Karpas-422 (cell line): ENCODE data around the gene FNDC3B. TPM values are rescaled to one million over a fixed set of nuclear protein-coding genes. Genes with fewer than 3 reads are reported as not detected.

ENCODE experiments used
- DNase-seq: peaks from one replicate; pipeline ENCODE4 v3.0.0-alpha.2; 2015
- H2AFZ ChIP-seq: fragments of 200-600 bp; sonication (generic); 2 replicates; pipeline ENCODE4 v1.6.1; 2014; ENCODE audit warnings: antibody characterized with exemption, low read length, mixed read lengths
- H3K27ac ChIP-seq: fragments of 200-600 bp; sonication (generic); 2 replicates; pipeline ENCODE4 v1.5.1; 2014; ENCODE audit warnings: mild to moderate bottlenecking, low read length, moderate library complexity
- H3K27me3 ChIP-seq: fragments of 200-600 bp; sonication (generic); 2 replicates; pipeline ENCODE4 v1.6.1; 2014; ENCODE audit warnings: low read length, mixed read lengths
- H3K36me3 ChIP-seq: fragments of 200-600 bp; sonication (generic); 2 replicates; pipeline ENCODE4 v1.6.1; 2014; ENCODE audit warnings: low read length, mixed read lengths; ENCODE audit not compliant: insufficient read depth
- H3K4me1 ChIP-seq: fragments of 200-600 bp; sonication (generic); 2 replicates; pipeline ENCODE4 v1.6.1; 2014; ENCODE audit warnings: mild to moderate bottlenecking, low read length, mixed read lengths
- H3K4me2 ChIP-seq: fragments of 200-600 bp; sonication (generic); 2 replicates; pipeline ENCODE4 v1.6.1; 2014; ENCODE audit warnings: low read length, low read depth, mild to moderate bottlenecking; ENCODE audit not compliant: poor library complexity, severe bottlenecking
- H3K4me3 ChIP-seq: fragments of 200-600 bp; sonication (generic); 2 replicates; pipeline ENCODE4 v1.5.1; 2014; ENCODE audit warnings: mild to moderate bottlenecking, antibody characterized with exemption, low read length, mixed read lengths
- H3K79me2 ChIP-seq: fragments of 200-600 bp; sonication (generic); 2 replicates; pipeline ENCODE4 v1.6.1; 2014; ENCODE audit warnings: mild to moderate bottlenecking, low read length, mixed read lengths
- H3K9ac ChIP-seq: fragments of 200-600 bp; sonication (generic); 2 replicates; pipeline ENCODE4 v1.6.0; 2014; ENCODE audit warnings: low read length
- H3K9me2 ChIP-seq: fragments of 200-600 bp; sonication (generic), shearing (Covaris generic); replicated peaks from 2 replicates; pipeline ENCODE4 v1.6.0; 2014; ENCODE audit warnings: mild to moderate bottlenecking, low read length, moderate library complexity; ENCODE audit not compliant: insufficient read depth
- H3K9me3 ChIP-seq: fragments of 300-700, 200-600 bp; sonication (generic); 2 replicates; pipeline ENCODE4 v1.6.1; 2014; ENCODE audit warnings: low read length, mixed read lengths
- H4K20me1 ChIP-seq: fragments of 200-600 bp; sonication (generic); 2 replicates; pipeline ENCODE4 v1.6.1; 2014; ENCODE audit warnings: mild to moderate bottlenecking, antibody characterized with exemption, low read length, low read depth; ENCODE audit not compliant: insufficient read depth
- total RNA-seq: library from RNA; depleted of rRNA; stranded (reverse); fragments of >200 nt; shearing (Covaris generic); gene quantifications from 2 replicates; pipeline ENCODE4 v1.2.3, GENCODE V29; 2014; ENCODE audit warnings: low replicate concordance

Gene FNDC3B
- total RNA-seq, 1 experiment from 2014 or later, result 2.6 TPM

DNA sequence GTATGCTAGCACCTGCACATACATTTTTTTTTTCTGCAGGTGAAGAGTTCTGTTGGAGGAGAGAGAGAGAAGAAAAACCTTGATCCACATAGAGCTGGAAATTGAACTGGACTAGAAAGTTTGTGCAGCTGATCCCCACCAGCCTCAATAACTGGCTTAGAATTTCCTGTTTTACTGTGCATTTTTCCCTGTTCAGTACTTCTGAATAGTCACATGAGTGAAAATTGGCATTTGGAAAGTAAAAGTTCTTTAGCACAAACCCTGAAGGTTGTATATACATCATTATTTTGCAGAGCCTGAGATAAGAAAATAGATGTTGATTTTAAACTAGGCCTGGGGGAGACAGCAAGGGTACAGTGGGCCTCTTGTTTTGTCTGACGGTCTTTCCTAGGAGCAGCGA, 366.5 kb downstream of the FNDC3B start:
- Histone ChIP-seq H3K9me2 (no peaks in the 10 kb centered on the region), H3K4me2 (no peak overlapping the region), H3K27me3 (no peaks in the 10 kb centered on the region), H4K20me1 (no peaks in the 10 kb centered on the region), H3K79me2 (no peaks in the 10 kb centered on the region), H3K9me3 (no peaks in the 10 kb centered on the region), H3K9ac (no peak overlapping the region), H3K27ac (no peak overlapping the region), H3K4me3 (no peak overlapping the region), H3K36me3 (no peaks in the 10 kb centered on the region), H2AFZ (no peak overlapping the region), H3K4me1 (no peaks in the 10 kb centered on the region)
- DNase-seq, result no peak

- no peak overlapping the region for H3K4me3 ChIP-seq
- DNase-seq, result no peak
- no peaks in the 10 kb centered on the region for H3K9me3 ChIP-seq
- no peaks in the 10 kb centered on the region for H3K79me2 ChIP-seq
- H3K27me3 ChIP-seq, result no peaks in the 10 kb centered on the region
- no peaks in the 10 kb centered on the region for H3K4me1 ChIP-seq
- no peak overlapping the region for H3K4me2 ChIP-seq
- H4K20me1 ChIP-seq, result no peaks in the 10 kb centered on the region
- H3K9ac ChIP-seq, result no peak overlapping the region
- no peak overlapping the region for H3K27ac ChIP-seq
- no peaks in the 10 kb centered on the region for H3K36me3 ChIP-seq
- H3K9me2 ChIP-seq, result no peaks in the 10 kb centered on the region
- no peak overlapping the region for H2AFZ ChIP-seq
These were observed 368.5 kb downstream of the FNDC3B start for GRCh38 chr3:172407872-172408271.

DNA sequence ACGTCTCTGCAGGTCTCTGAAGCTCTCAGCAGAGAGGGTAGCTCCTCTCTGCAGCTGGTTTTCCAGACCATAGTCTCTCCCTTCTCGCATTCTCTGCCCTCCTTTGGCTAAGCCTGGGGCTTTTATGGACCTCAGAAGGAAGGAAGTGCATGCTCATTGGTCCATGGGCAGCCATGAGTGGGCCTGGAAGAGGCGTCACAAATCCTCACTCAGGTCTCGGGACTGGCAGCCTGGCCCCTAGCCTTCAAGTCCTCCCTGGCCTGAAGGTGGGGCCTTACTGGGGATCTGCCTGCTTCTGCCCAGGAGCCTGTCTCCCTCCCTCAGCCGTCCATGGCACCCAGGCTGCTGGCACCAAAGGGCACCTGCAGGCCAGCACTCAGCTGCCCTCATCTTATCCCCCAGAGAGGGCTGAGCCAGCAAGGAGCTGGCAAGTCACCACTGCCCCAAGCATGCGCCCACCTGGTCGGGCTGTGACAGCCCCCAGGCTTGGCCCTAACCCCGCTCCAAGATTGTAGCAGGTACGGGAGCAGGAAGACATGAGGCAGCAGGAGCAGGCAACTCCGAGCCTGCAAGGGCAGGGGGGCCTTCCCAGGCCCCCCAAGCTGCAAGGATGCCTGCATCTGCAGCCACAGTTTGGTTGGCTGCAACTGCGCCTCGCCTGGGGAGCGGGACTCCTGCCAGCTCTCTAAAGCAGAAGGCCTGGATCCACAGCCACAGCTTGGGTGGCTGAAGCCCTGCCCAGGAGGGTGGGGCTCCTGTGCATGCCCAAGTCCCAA, 371.5 kb downstream of the FNDC3B start:
- H3K36me3 ChIP-seq, result no peaks in the 10 kb centered on the region

DNA sequence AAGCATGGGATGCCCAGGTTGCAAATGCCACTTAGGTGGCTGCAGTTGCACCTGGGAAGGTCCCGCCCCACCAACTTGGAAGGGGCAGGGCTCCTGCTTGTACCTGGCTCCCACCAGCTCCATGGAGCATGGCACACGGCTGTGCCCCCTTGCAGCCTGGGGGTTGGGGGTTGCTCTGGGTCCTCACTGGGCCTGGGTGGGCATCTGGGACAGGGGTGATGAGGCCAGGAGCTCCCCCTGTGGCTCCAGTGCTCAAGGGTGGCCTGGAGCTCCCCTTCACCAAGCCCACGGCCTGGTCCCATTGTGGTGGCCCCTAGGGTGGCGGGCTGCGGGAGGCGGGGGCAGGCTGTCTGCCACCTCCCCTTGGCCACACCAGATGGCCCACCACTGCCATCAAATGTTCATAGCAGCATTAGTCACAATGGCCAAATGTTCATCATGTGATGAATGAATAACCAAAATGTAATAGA, 372.1 kb downstream of the FNDC3B start:
- no peaks in the 10 kb centered on the region for H3K9me3 ChIP-seq
- no peak overlapping the region for H2AFZ ChIP-seq
- H3K36me3 ChIP-seq, result no peaks in the 10 kb centered on the region
- no peak overlapping the region for H3K4me3 ChIP-seq
- no peak overlapping the region for H3K27ac ChIP-seq
- H3K9ac ChIP-seq, result no peak overlapping the region
- H3K9me2 ChIP-seq, result no peaks in the 10 kb centered on the region
- no peaks in the 10 kb centered on the region for H3K79me2 ChIP-seq
- no peak for DNase-seq
- H4K20me1 ChIP-seq, result no peaks in the 10 kb centered on the region
- no peaks in the 10 kb centered on the region for H3K27me3 ChIP-seq
- H3K4me1 ChIP-seq, result no peaks in the 10 kb centered on the region
- H3K4me2 ChIP-seq, result no peak overlapping the region

More for the DNA sequence above, 371.5 kb downstream of the FNDC3B start:
- no peak overlapping the region for H3K4me2 ChIP-seq
- no peak for DNase-seq
- no peaks in the 10 kb centered on the region for H3K27me3 ChIP-seq
- H4K20me1 ChIP-seq, result no peaks in the 10 kb centered on the region
- H3K4me3 ChIP-seq, result no peak overlapping the region
- H3K9ac ChIP-seq, result no peak overlapping the region
- no peak overlapping the region for H2AFZ ChIP-seq
- no peak overlapping the region for H3K27ac ChIP-seq
- H3K79me2 ChIP-seq, result no peaks in the 10 kb centered on the region
- H3K4me1 ChIP-seq, result no peaks in the 10 kb centered on the region
- no peaks in the 10 kb centered on the region for H3K9me3 ChIP-seq
- no peaks in the 10 kb centered on the region for H3K9me2 ChIP-seq

GRCh38 chr3:172415323-172415722, 375.9 kb downstream of the FNDC3B start:
- DNase-seq, result no peak
- Histone ChIP-seq H2AFZ (no peak overlapping the region), H4K20me1 (no peaks in the 10 kb centered on the region), H3K9me2 (no peaks in the 10 kb centered on the region), H3K36me3 (no peaks in the 10 kb centered on the region), H3K27me3 (no peaks in the 10 kb centered on the region), H3K4me3 (no peak overlapping the region), H3K9ac (no peak overlapping the region), H3K4me1 (no peaks in the 10 kb centered on the region), H3K79me2 (no peaks in the 10 kb centered on the region), H3K27ac (no peak overlapping the region), H3K4me2 (no peak overlapping the region), H3K9me3 (no peaks in the 10 kb centered on the region)

GRCh38 chr3:172437713-172438112, 398.3 kb downstream of the FNDC3B start:
- Histone ChIP-seq H3K9me3 (no peaks in the 10 kb centered on the region), H3K36me3 (no peaks in the 10 kb centered on the region), H3K27me3 (no peaks in the 10 kb centered on the region), H3K4me2 (no peak overlapping the region), H3K4me1 (no peaks in the 10 kb centered on the region), H3K79me2 (no peaks in the 10 kb centered on the region), H3K9me2 (no peaks in the 10 kb centered on the region), H3K4me3 (no peak overlapping the region), H2AFZ (no peak overlapping the region), H3K9ac (no peak overlapping the region), H4K20me1 (no peaks in the 10 kb centered on the region), H3K27ac (no peak overlapping the region)
- DNase-seq, result no peak

DNA sequence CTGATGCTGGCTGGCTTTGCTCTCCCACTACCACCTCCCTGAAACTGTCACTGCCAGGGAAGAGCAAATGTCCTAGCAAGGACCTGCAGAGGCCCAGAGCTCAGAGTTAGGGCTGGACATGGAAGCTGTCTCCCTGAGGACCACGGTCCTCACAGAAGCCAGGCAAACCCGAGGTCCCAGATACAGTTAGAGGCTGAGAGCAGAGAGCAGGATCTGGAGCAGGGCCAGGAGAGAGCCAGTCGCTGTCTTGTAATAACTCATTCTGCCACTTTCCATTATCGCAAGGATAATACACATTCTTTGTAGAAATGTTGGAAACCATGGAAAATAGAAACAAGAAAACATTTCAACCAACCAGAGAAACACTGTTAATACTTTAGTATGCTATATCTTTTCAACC, 398.8 kb downstream of the FNDC3B start:
- Histone ChIP-seq H2AFZ (no peak overlapping the region), H3K27me3 (no peaks in the 10 kb centered on the region), H3K9me2 (no peaks in the 10 kb centered on the region), H3K36me3 (no peaks in the 10 kb centered on the region), H3K27ac (no peak overlapping the region), H3K4me1 (no peaks in the 10 kb centered on the region), H3K9me3 (no peaks in the 10 kb centered on the region), H3K4me2 (no peak overlapping the region), H3K4me3 (no peak overlapping the region), H3K9ac (no peak overlapping the region), H4K20me1 (no peaks in the 10 kb centered on the region), H3K79me2 (no peaks in the 10 kb centered on the region)
- DNase-seq, result no peak

DNA sequence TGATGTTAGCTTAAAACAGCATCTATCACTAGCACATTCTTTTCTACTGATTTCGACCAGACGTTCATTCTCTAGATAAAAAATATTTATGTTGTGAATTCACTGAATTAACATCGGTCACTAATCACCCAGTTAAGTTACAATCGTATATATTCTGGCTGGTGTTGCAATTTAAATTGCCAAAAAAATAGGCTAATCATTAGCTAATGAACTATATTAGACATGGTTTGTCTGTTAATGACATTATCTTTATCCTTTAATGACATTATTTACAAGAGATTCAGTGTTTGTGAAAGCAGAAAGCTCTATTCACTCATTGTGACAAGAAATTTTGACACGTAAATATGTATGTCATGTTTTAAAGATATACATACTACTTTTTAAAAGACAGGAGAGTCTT, 402.2 kb downstream of the FNDC3B start:
- H3K9me3 ChIP-seq, result no peaks in the 10 kb centered on the region
- H3K9me2 ChIP-seq, result no peaks in the 10 kb centered on the region
- no peak overlapping the region for H3K27ac ChIP-seq

More for the DNA sequence above, 402.2 kb downstream of the FNDC3B start:
- DNase-seq, result no peak
- no peak overlapping the region for H3K4me3 ChIP-seq
- H3K79me2 ChIP-seq, result no peaks in the 10 kb centered on the region
- H4K20me1 ChIP-seq, result no peaks in the 10 kb centered on the region
- H2AFZ ChIP-seq, result no peak overlapping the region
- no peaks in the 10 kb centered on the region for H3K4me1 ChIP-seq
- H3K9ac ChIP-seq, result no peak overlapping the region
- no peak overlapping the region for H3K4me2 ChIP-seq
- H3K27me3 ChIP-seq, result no peaks in the 10 kb centered on the region
- H3K36me3 ChIP-seq, result no peaks in the 10 kb centered on the region
